ENCODE data around the gene SLC8A3. TPM values are rescaled to one million over a fixed set of nuclear protein-coding genes. Genes with fewer than 3 reads are reported as not detected.

SLC8A3 gene
- total RNA-seq, 4 donors from 2014 or later = 0.18 to 4.1 (median 0.69) TPM

DNA sequence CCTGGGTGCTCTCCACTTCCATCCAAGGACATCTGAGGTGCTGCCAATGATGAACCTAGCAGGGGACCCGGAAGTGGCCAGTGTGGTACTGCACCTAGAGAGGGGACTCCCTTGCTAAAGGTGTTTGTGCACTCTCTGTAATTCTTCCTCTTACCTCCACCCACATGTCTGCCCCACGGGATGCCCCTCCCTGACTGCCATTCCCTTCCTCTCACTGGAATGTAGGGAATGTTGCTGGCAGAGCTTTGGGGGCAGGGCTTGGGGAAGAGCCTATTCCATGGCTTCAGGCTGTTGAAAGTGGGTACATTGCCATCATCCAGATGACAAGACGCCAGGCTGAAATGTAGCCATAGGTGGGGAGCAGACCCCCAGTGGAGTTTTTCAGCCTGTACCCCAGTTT is 156.3 kb downstream of the SLC8A3 start:
- no peak for TF ChIP-seq POLR2A (IDR thresholded peaks at IDR 0.05)
- TF ChIP-seq, protein P1, sequence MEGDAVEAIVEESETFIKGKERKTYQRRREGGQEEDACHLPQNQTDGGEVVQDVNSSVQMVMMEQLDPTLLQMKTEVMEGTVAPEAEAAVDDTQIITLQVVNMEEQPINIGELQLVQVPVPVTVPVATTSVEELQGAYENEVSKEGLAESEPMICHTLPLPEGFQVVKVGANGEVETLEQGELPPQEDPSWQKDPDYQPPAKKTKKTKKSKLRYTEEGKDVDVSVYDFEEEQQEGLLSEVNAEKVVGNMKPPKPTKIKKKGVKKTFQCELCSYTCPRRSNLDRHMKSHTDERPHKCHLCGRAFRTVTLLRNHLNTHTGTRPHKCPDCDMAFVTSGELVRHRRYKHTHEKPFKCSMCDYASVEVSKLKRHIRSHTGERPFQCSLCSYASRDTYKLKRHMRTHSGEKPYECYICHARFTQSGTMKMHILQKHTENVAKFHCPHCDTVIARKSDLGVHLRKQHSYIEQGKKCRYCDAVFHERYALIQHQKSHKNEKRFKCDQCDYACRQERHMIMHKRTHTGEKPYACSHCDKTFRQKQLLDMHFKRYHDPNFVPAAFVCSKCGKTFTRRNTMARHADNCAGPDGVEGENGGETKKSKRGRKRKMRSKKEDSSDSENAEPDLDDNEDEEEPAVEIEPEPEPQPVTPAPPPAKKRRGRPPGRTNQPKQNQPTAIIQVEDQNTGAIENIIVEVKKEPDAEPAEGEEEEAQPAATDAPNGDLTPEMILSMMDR (IDR thresholded peaks at IDR 0.05) = no peak
- Histone ChIP-seq H3K9me3 (no peaks in the 10 kb centered on the region), H3K27ac (no peak overlapping the region), H3K27me3 (no peaks in the 10 kb centered on the region), H3K4me1 (no peaks in the 10 kb centered on the region), H3K36me3 (no peaks in the 10 kb centered on the region), H3K4me3 (no peak overlapping the region)
- DNase-seq = no peak

DNA sequence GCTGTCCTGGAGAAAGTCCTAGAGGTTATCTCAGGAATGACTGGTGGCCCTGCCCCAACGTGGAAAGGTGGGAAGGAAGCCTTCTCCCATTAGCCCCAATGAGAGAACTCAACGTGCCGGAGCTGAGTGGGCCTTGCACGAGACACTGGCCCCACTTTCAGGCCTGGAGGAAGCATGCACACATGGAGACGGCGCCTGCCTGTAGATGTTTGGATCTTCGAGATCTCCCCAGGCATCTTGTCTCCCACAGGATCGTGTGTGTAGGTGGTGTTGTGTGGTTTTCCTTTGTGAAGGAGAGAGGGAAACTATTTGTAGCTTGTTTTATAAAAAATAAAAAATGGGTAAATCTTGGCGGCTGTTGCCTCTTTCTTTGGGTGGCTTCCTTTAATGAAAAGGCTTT is 156.7 kb downstream of the SLC8A3 start:
- Histone ChIP-seq H3K27ac (no peak overlapping the region), H3K36me3 (no peaks in the 10 kb centered on the region)
- no peak for DNase-seq

DNA sequence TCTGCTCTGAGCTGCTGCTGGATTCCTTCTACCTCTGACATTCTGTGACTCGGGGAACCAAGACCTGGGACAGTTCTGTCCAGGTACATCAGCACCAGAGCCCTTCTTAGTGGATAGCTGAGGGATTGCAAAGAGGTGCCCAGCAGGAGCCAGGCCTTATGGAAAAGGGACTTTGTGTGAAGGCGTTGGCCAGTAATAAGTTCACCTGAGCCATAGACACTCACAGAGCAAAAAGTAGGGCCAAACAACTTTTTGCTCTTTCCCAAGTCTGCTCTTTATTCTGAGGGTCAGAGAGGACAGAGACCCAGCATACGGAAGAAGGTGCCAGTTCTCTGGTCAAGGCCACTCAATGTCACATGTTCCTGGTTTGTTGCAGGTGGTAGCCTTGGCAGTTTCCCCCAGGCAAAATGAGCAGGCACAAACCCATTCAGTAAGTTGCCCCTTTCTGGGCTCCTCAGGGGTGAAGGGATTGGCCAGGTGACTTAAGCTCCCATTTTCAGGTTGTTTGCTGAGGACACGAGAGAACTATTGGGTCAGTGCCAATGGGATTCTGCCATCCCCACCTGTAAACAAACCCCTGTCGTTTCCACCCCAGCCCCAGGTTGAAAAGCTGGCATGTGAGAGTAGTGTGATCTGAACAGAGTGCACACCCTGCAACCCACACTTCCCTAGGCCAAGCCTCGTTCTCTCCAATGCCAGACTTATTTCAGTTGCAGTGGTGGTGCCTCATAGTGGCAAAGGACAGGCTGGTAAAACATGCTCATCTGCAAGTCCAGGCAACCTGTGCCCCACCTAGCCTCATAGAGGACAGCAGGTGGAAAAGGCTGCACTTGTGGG is 159.2 kb downstream of the SLC8A3 start:
- Histone ChIP-seq H3K4me3 (no peak overlapping the region), H3K4me1 (no peaks in the 10 kb centered on the region), H3K27me3 (no peaks in the 10 kb centered on the region), H3K9me3 (no peaks in the 10 kb centered on the region), H3K36me3 (no peaks in the 10 kb centered on the region), H3K27ac (no peak overlapping the region)
- no peak for DNase-seq
- no peak for TF ChIP-seq POLR2A (IDR thresholded peaks at IDR 0.05)
- TF ChIP-seq, protein P1 (IDR thresholded peaks at IDR 0.05) = no peak

More for the DNA sequence above, 156.7 kb downstream of the SLC8A3 start:
- H3K4me3 ChIP-seq = no peak overlapping the region
- TF ChIP-seq, protein P1 (IDR thresholded peaks at IDR 0.05) = no peak
- TF ChIP-seq POLR2A (IDR thresholded peaks at IDR 0.05) = no peak
- no peaks in the 10 kb centered on the region for H3K4me1 ChIP-seq
- no peaks in the 10 kb centered on the region for H3K27me3 ChIP-seq
- no peaks in the 10 kb centered on the region for H3K9me3 ChIP-seq

DNA sequence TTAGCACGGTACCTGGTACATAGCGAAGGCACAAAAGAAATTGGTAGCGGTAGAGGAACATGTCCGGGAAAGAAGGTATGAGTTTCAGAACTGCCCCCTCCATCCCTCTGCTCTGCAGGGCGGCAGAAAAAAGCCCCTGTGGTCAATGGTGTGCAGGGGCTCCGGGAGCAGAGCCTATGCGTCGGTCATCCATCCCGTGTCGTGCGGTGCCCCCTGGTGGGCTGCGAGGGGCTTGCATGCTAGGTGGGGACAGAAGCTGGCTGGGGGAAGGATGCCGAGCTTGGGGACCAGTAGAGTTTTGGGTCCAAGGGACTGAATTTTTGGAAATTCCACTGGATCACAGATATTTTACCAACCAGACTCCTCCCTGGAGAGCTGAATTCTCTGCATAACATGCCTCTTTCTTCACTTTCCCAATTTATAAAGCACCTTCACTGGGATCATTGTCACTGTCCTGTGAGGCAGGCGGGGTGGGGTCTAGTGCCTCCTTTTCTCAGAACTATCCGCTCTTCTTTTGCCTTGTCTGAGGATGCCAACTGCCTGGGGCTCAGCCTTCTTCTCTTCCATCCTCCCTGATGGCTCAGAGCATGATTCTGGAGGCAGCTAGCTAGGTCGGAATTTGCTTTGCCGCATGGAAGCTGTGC is 160.8 kb downstream of the SLC8A3 start:
- no peak overlapping the region for H3K4me3 ChIP-seq
- no peak for TF ChIP-seq POLR2A (IDR thresholded peaks at IDR 0.05)
- TF ChIP-seq, protein P1 (IDR thresholded peaks at IDR 0.05) = peak; percentile 37 to 78 (median 72)
- H3K27ac ChIP-seq = no peak overlapping the region
- no peaks in the 10 kb centered on the region for H3K4me1 ChIP-seq
- DNase-seq = peak; percentile 52 to 78 (median 71)
- no peaks in the 10 kb centered on the region for H3K36me3 ChIP-seq
- no peaks in the 10 kb centered on the region for H3K27me3 ChIP-seq
- no peaks in the 10 kb centered on the region for H3K9me3 ChIP-seq

DNA sequence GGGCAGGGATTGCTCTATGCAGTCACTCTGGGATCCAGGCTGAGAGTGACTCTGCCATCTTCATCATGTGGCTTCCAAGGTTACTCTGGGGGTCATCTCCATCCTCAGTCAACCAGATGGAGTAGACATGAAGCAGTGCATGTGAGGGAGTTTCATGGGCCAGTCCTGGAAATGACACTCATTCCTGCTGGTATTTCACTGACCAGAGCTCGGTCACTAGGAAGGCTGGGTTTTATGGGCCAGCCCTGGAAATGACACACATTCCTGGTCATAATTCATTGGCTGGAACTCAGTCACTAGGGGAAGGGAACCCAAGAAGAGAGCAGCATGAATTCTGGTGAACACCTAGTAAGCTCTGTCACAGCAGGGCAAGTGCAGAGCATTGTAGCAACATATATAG is 164.9 kb downstream of the SLC8A3 start:
- Histone ChIP-seq H3K4me3 (no peak overlapping the region), H3K27ac (no peak overlapping the region), H3K27me3 (no peaks in the 10 kb centered on the region), H3K36me3 (no peaks in the 10 kb centered on the region), H3K4me1 (no peaks in the 10 kb centered on the region), H3K9me3 (no peaks in the 10 kb centered on the region)
- TF ChIP-seq, protein P1 (IDR thresholded peaks at IDR 0.05) = no peak
- TF ChIP-seq POLR2A (IDR thresholded peaks at IDR 0.05) = no peak
- no peak for DNase-seq
